DOHH2 (cell line): Measurements from ENCODE around the gene SLCO3A1.

ENCODE experiments used
- H3F3A ChIP-seq: fragments of 200-600 bp; sonication (generic), shearing (Covaris generic); 2 replicates; pipeline ENCODE4 v1.6.0; 2016; ENCODE audit warnings: antibody characterized with exemption, mild to moderate bottlenecking; ENCODE audit not compliant: control insufficient read depth, insufficient read depth
- H3K27ac ChIP-seq: fragments of 200-600 bp; sonication (generic); 2 replicates; pipeline ENCODE4 v1.5.1; 2014; ENCODE audit warnings: low read depth, mild to moderate bottlenecking, low read length, moderate library complexity
- H3K27me3 ChIP-seq: fragments of 200-600 bp; sonication (generic); 2 replicates; pipeline ENCODE4 v1.6.1; 2014; ENCODE audit warnings: mild to moderate bottlenecking, low read length, mixed read lengths; ENCODE audit not compliant: control insufficient read depth
- H3K36me3 ChIP-seq: fragments of 200-600 bp; sonication (generic); 2 replicates; pipeline ENCODE4 v1.6.1; 2014; ENCODE audit warnings: mild to moderate bottlenecking, low read length, moderate library complexity, mixed read lengths; ENCODE audit not compliant: control insufficient read depth
- H3K4me1 ChIP-seq: fragments of 200-600 bp; sonication (generic); 2 replicates; pipeline ENCODE4 v1.6.1; 2014; ENCODE audit warnings: mild to moderate bottlenecking, low read length, mixed read lengths; ENCODE audit not compliant: control insufficient read depth
- H3K4me2 ChIP-seq: fragments of 200-600 bp; sonication (generic); 2 replicates; pipeline ENCODE4 v1.6.0; 2014; ENCODE audit warnings: mild to moderate bottlenecking, low read length, moderate library complexity
- H3K4me3 ChIP-seq: fragments of 200-600 bp; sonication (generic); 2 replicates; pipeline ENCODE4 v1.5.1; 2014; ENCODE audit warnings: mild to moderate bottlenecking, low read length, mixed read lengths
- H3K79me2 ChIP-seq: fragments of 200-600 bp; sonication (generic); 2 replicates; pipeline ENCODE4 v1.6.1; 2014; ENCODE audit warnings: mild to moderate bottlenecking, low read length, mixed read lengths; ENCODE audit not compliant: control insufficient read depth
- H3K9me2 ChIP-seq: fragments of 200-600 bp; sonication (generic); replicated peaks from 2 replicates; pipeline ENCODE4 v1.6.1; 2014; ENCODE audit warnings: mild to moderate bottlenecking, low read length, mixed read lengths; ENCODE audit not compliant: control insufficient read depth
- H3K9me3 ChIP-seq: fragments of 200-600 bp; sonication (generic); 2 replicates; pipeline ENCODE4 v1.6.1; 2014; ENCODE audit warnings: antibody characterized with exemption, low read length, mixed read lengths; ENCODE audit not compliant: control insufficient read depth, insufficient read depth
- H4K20me1 ChIP-seq: fragments of 200-600 bp; sonication (generic); 2 replicates; pipeline ENCODE4 v1.6.0; 2014; ENCODE audit warnings: low read depth, mild to moderate bottlenecking, antibody characterized with exemption, low read length, moderate library complexity; ENCODE audit not compliant: control insufficient read depth, insufficient read depth
- CTCF ChIP-seq: fragments of 200-600 bp; sonication (generic); IDR thresholded peaks from one replicate; pipeline ENCODE4 v1.5.1; 2014; ENCODE audit warnings: antibody characterized with exemption, mild to moderate bottlenecking, low read depth, low read length; ENCODE audit not compliant: poor library complexity, severe bottlenecking
- EZH2phosphoT487 ChIP-seq: fragments of 200-600 bp; sonication (generic); IDR thresholded peaks from 2 replicates; pipeline ENCODE4 v1.6.1; 2017; ENCODE audit warnings: borderline replicate concordance, mild to moderate bottlenecking, antibody characterized with exemption, low read length, moderate library complexity, mixed read lengths

Gene SLCO3A1

GRCh38 chr15:91970142-91970541 lies 116.6 kb downstream of the SLCO3A1 start:
- Histone ChIP-seq H3K27ac (no peak overlapping the region), H3K4me1 (no peaks in the 10 kb centered on the region), H3K9me3 (no peaks in the 10 kb centered on the region), H3K36me3 (no peaks in the 10 kb centered on the region), H3F3A (no peaks in the 10 kb centered on the region), H3K9me2 (no peaks in the 10 kb centered on the region), H3K79me2 (no peaks in the 10 kb centered on the region), H3K4me2 (no peak overlapping the region), H4K20me1 (no peaks in the 10 kb centered on the region), H3K4me3 (no peak overlapping the region), H3K27me3 (no peaks in the 10 kb centered on the region)
- no peak for TF ChIP-seq EZH2phosphoT487
- TF ChIP-seq CTCF: no peak

- no peaks in the 10 kb centered on the region for H3K9me2 ChIP-seq
- no peaks in the 10 kb centered on the region for H3K27me3 ChIP-seq
- TF ChIP-seq EZH2phosphoT487 (no peak), CTCF (no peak)
- no peaks in the 10 kb centered on the region for H4K20me1 ChIP-seq
- H3K4me2 ChIP-seq: no peak overlapping the region
- no peaks in the 10 kb centered on the region for H3K79me2 ChIP-seq
- H3K4me3 ChIP-seq: no peak overlapping the region
- no peaks in the 10 kb centered on the region for H3K36me3 ChIP-seq
- no peak overlapping the region for H3K27ac ChIP-seq
- no peaks in the 10 kb centered on the region for H3K9me3 ChIP-seq
- no peaks in the 10 kb centered on the region for H3F3A ChIP-seq
- no peaks in the 10 kb centered on the region for H3K4me1 ChIP-seq
Measured at GRCh38 chr15:91973481-91973880, 120.0 kb downstream of the SLCO3A1 start.

- Histone ChIP-seq H3K4me2 (no peak overlapping the region), H3F3A (no peaks in the 10 kb centered on the region), H3K27me3 (no peaks in the 10 kb centered on the region), H3K4me1 (no peaks in the 10 kb centered on the region), H3K79me2 (no peaks in the 10 kb centered on the region), H3K27ac (no peak overlapping the region), H3K9me2 (no peaks in the 10 kb centered on the region), H3K9me3 (no peaks in the 10 kb centered on the region), H4K20me1 (no peaks in the 10 kb centered on the region), H3K4me3 (no peak overlapping the region), H3K36me3 (no peaks in the 10 kb centered on the region)
- no peak for TF ChIP-seq EZH2phosphoT487
- no peak for TF ChIP-seq CTCF
Measured at GRCh38 chr15:91974321-91974720, 120.8 kb downstream of the SLCO3A1 start.
